SK-N-SH treated with all-trans-retinoic acid at 6 μM for 48 hours (cell line): ENCODE measurements around the gene KCNK3.

Experiments
- ATAC-seq: fragments of 200-7000 bp; cut with Tn5 transposase; 3 replicates; pipeline ENCODE4 v1.9.1; 2020; ENCODE audit warnings: mild to moderate bottlenecking, moderate library complexity
- ESRRG ChIP-seq: fragments of 250-450 bp; sonication (Bioruptor Pico); IDR thresholded peaks from 2 replicates; pipeline ENCODE4 v1.6.1; 2021; ENCODE audit warnings: mild to moderate bottlenecking
- GLIS3 ChIP-seq: fragments of 250-450 bp; sonication (Bioruptor Pico); IDR thresholded peaks from 2 replicates; pipeline ENCODE4 v1.5.0; 2020; ENCODE audit warnings: mild to moderate bottlenecking, moderate library complexity
- ISL1 ChIP-seq: fragments of 250-450 bp; sonication (Bioruptor Pico); IDR thresholded peaks from 2 replicates; pipeline ENCODE4 v2.1.2; 2022; ENCODE audit warnings: mild to moderate bottlenecking, moderate library complexity
- OSR1 ChIP-seq: fragments of 250-450 bp; sonication (Bioruptor Pico); IDR thresholded peaks from 2 replicates; pipeline ENCODE4 v1.8.0; 2022; ENCODE audit warnings: moderate library complexity, mild to moderate bottlenecking, inconsistent platforms
- PPARA ChIP-seq: fragments of 250-450 bp; sonication (Bioruptor Pico); IDR thresholded peaks from 2 replicates; pipeline ENCODE4 v1.5.0; 2020; ENCODE audit warnings: mild to moderate bottlenecking, borderline replicate concordance
- RARB ChIP-seq: fragments of 250-450 bp; sonication (Bioruptor Pico); IDR thresholded peaks from 2 replicates; pipeline ENCODE4 v1.8.0; 2021; ENCODE audit warnings: mild to moderate bottlenecking, moderate library complexity
- TOX ChIP-seq: fragments of 250-450 bp; sonication (Bioruptor Pico); IDR thresholded peaks from 2 replicates; pipeline ENCODE4 v1.8.0; 2021; ENCODE audit warnings: mild to moderate bottlenecking, moderate library complexity, borderline replicate concordance
- ZC3H10 ChIP-seq: fragments of 250-450 bp; sonication (Bioruptor Pico); IDR thresholded peaks from 2 replicates; pipeline ENCODE4 v1.5.1; 2021; ENCODE audit warnings: mild to moderate bottlenecking, moderate library complexity
- ZFP3 ChIP-seq: fragments of 250-450 bp; sonication (Bioruptor Pico); IDR thresholded peaks from 2 replicates; pipeline ENCODE4 v1.5.0; 2020; ENCODE audit warnings: mild to moderate bottlenecking, moderate library complexity
- ZFP30 ChIP-seq: fragments of 450-650 bp; formaldehyde crosslinking; IDR thresholded peaks from 2 replicates; pipeline ENCODE4 v1.5.0; 2022; ENCODE audit warnings: mild to moderate bottlenecking, moderate library complexity
- ZNF565 ChIP-seq: fragments of 450-650 bp; formaldehyde crosslinking; conservative IDR thresholded peaks from 2 replicates; pipeline ENCODE4 v1.5.0; 2020; ENCODE audit warnings: low read depth, mild to moderate bottlenecking, moderate library complexity
- ZNF70 ChIP-seq: fragments of 450-650 bp; formaldehyde crosslinking; IDR thresholded peaks from 2 replicates; pipeline ENCODE4 v1.5.0; 2020; ENCODE audit warnings: mild to moderate bottlenecking, moderate library complexity
- ZNF8 ChIP-seq: fragments of 450-650 bp; formaldehyde crosslinking; IDR thresholded peaks from 2 replicates; pipeline ENCODE4 v1.5.0; 2020; ENCODE audit warnings: mild to moderate bottlenecking, moderate library complexity
- TF ChIP-seq, protein P1 (sequence below): fragments of 250-450 bp; sonication (Bioruptor Pico); IDR thresholded peaks from 2 replicates; pipeline ENCODE4 v1.5.0; 2020; ENCODE audit warnings: mild to moderate bottlenecking, moderate library complexity
- TF ChIP-seq, protein P2 (sequence below): fragments of 250-450 bp; sonication (Bioruptor Pico); IDR thresholded peaks from 2 replicates; pipeline ENCODE4 v1.8.0; 2021; ENCODE audit warnings: low read depth, mild to moderate bottlenecking, moderate library complexity, borderline replicate concordance
- TF ChIP-seq, protein P3 (sequence below): fragments of 250-450 bp; sonication (Bioruptor Pico); IDR thresholded peaks from 2 replicates; pipeline ENCODE4 v1.5.1; 2020; ENCODE audit warnings: low read depth, mild to moderate bottlenecking, moderate library complexity
- TF ChIP-seq, protein P4 (sequence below): fragments of 250-450 bp; sonication (Bioruptor Pico); IDR thresholded peaks from 2 replicates; pipeline ENCODE4 v1.5.1; 2021; ENCODE audit warnings: mild to moderate bottlenecking, moderate library complexity
- TF ChIP-seq, protein P5 (sequence below): fragments of 250-450 bp; sonication (Bioruptor Pico); IDR thresholded peaks from 2 replicates; pipeline ENCODE4 v1.8.0; 2020; ENCODE audit warnings: mild to moderate bottlenecking, moderate library complexity, borderline replicate concordance

Gene KCNK3

DNA sequence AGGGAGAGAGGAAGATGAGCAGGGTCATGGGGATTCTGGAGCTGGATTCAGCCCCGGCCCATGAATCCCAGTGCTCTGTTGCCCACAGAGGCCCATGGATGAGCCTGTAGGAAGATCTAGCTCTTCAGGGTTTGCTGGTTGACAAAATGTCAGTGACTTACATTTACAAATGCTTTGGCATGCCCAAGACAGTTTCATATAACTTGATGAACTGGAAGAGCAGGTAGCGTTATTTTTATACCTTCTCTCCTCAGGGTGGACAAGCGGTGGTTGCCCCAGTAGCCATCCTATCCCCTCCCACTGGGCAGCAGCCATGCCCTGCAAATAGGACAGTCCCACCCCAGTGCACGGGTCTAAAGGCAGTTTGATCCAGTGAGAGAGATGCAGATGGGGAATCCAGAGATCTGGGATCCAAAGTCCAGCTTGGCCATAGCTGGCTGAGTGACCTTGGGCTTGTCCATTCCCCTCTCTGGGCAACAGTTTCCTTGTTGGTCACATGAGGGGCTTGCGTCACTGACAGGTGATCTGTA is 21.5 kb upstream of the KCNK3 start:
- no peak for ATAC-seq
- TF ChIP-seq, protein P1, sequence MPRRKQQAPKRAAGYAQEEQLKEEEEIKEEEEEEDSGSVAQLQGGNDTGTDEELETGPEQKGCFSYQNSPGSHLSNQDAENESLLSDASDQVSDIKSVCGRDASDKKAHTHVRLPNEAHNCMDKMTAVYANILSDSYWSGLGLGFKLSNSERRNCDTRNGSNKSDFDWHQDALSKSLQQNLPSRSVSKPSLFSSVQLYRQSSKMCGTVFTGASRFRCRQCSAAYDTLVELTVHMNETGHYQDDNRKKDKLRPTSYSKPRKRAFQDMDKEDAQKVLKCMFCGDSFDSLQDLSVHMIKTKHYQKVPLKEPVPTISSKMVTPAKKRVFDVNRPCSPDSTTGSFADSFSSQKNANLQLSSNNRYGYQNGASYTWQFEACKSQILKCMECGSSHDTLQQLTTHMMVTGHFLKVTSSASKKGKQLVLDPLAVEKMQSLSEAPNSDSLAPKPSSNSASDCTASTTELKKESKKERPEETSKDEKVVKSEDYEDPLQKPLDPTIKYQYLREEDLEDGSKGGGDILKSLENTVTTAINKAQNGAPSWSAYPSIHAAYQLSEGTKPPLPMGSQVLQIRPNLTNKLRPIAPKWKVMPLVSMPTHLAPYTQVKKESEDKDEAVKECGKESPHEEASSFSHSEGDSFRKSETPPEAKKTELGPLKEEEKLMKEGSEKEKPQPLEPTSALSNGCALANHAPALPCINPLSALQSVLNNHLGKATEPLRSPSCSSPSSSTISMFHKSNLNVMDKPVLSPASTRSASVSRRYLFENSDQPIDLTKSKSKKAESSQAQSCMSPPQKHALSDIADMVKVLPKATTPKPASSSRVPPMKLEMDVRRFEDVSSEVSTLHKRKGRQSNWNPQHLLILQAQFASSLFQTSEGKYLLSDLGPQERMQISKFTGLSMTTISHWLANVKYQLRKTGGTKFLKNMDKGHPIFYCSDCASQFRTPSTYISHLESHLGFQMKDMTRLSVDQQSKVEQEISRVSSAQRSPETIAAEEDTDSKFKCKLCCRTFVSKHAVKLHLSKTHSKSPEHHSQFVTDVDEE (CRISPR knock-in tag) = no peak
- TF ChIP-seq, protein P2, sequence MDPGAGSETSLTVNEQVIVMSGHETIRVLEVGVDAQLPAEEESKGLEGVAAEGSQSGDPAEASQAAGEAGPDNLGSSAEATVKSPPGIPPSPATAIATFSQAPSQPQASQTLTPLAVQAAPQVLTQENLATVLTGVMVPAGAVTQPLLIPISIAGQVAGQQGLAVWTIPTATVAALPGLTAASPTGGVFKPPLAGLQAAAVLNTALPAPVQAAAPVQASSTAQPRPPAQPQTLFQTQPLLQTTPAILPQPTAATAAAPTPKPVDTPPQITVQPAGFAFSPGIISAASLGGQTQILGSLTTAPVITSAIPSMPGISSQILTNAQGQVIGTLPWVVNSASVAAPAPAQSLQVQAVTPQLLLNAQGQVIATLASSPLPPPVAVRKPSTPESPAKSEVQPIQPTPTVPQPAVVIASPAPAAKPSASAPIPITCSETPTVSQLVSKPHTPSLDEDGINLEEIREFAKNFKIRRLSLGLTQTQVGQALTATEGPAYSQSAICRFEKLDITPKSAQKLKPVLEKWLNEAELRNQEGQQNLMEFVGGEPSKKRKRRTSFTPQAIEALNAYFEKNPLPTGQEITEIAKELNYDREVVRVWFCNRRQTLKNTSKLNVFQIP (CRISPR knock-in tag) = no peak
- TF ChIP-seq ZNF70 (CRISPR knock-in tag) (no peak), ISL1 (CRISPR knock-in tag) (no peak)

DNA sequence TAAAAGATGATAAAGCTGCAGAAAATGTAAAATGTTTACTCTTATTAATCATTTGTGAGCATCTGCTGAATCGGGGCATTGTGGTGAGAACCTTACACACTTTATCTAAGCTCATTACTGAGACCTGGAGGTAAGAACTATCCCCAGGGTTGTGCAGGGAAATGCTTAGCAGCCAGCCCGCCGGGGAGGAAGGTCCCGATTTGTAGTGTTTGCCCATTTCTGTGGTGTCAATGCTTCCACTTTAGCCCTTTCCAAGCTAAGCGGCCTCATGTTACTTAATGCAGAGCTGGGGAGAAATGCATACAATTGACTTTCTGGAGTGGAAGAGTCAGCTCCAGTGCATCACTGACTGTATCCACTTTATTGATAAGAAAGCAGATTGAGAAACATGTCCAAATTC is 20.8 kb upstream of the KCNK3 start:
- ATAC-seq = no peak
- no peak for TF ChIP-seq ZC3H10 (CRISPR knock-in tag)

DNA sequence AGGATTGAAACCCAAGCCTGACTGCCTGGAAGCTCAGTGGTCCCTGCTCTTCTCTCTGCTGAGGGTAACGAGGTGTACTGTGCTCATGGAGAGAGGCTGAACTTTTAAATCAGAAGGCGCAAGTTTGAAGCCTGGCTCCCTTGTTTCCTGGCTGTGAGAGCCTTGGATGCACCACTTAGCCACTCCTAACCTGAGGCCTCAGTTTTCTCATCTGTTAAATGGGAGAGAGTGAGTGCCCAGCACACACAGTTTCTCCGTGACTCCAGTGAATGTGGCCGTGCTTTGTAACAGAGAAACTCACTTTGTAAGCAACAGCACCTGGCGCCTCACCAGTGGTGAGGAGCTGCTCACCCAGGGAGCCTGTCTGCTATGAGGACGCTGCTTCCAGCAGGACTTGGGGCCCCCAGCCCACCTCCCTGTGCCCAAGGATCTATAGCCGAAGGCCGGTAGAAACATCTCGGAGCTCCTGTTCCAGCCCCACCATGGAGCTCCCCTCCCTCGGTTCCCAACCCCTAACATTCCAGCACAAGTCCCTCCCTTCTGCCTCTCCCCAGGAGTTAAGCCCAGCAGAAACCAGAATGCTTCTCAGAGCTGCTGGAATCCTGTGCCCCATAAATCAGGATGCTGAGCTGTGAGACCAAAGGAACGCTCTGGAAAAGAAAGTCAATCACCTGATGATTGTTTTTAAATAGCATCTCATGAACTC is 20.3 kb upstream of the KCNK3 start:
- TF ChIP-seq ESRRG (CRISPR knock-in tag) (no peak), PPARA (CRISPR knock-in tag) (no peak), RARB (CRISPR knock-in tag) (no peak), ZNF8 (CRISPR knock-in tag) (no peak), ZC3H10 (CRISPR knock-in tag) (no peak), OSR1 (no peak), ZFP3 (CRISPR knock-in tag) (no peak)
- TF ChIP-seq, protein P1 (CRISPR knock-in tag) = no peak
- TF ChIP-seq, protein P3, sequence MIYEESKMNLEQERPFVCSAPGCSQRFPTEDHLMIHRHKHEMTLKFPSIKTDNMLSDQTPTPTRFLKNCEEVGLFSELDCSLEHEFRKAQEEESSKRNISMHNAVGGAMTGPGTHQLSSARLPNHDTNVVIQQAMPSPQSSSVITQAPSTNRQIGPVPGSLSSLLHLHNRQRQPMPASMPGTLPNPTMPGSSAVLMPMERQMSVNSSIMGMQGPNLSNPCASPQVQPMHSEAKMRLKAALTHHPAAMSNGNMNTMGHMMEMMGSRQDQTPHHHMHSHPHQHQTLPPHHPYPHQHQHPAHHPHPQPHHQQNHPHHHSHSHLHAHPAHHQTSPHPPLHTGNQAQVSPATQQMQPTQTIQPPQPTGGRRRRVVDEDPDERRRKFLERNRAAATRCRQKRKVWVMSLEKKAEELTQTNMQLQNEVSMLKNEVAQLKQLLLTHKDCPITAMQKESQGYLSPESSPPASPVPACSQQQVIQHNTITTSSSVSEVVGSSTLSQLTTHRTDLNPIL (CRISPR knock-in tag) = no peak
- TF ChIP-seq, all 23 proteins: peak for 0
- no peak for ATAC-seq

DNA sequence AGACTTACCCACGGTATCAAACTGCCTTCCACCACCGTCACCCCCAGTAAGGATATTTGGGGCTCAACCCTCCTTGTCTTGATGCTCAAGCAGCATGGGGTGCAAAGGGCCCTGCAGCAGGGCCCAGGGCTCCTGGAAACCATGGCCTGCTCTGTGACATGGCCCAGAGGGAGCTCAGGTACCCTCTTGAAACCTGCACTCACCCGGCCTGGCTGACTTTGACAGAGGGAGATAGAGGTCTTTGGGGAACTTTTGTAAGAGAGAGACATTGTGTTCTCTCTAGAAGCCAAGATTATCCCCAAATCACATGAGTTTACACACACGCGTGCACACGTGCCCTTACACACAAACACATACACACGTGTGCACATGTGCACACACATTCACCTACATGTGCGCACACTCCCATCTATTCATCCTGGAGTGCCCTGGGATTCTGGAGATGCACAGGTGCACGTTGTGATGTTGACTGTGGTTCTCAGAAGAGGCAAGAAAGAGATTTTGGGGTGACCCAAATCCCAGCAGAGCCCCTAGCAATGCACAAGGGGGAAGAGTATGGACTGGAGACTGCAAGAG is 19.6 kb upstream of the KCNK3 start:
- no peak for ATAC-seq
- TF ChIP-seq, protein P4, sequence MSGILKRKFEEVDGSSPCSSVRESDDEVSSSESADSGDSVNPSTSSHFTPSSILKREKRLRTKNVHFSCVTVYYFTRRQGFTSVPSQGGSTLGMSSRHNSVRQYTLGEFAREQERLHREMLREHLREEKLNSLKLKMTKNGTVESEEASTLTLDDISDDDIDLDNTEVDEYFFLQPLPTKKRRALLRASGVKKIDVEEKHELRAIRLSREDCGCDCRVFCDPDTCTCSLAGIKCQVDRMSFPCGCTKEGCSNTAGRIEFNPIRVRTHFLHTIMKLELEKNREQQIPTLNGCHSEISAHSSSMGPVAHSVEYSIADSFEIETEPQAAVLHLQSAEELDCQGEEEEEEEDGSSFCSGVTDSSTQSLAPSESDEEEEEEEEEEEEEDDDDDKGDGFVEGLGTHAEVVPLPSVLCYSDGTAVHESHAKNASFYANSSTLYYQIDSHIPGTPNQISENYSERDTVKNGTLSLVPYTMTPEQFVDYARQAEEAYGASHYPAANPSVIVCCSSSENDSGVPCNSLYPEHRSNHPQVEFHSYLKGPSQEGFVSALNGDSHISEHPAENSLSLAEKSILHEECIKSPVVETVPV (CRISPR knock-in tag) = no peak
- TF ChIP-seq ZFP30 (CRISPR knock-in tag) = no peak
- TF ChIP-seq ZFP3 (CRISPR knock-in tag) = no peak
- TF ChIP-seq PPARA (CRISPR knock-in tag) = no peak
- TF ChIP-seq, protein P2 (CRISPR knock-in tag) = no peak
- TF ChIP-seq ESRRG (CRISPR knock-in tag) = no peak
- no peak for TF ChIP-seq ZNF70 (CRISPR knock-in tag)
- no peak for TF ChIP-seq ZNF565 (CRISPR knock-in tag)
- TF ChIP-seq, protein P3 (CRISPR knock-in tag) = no peak
- TF ChIP-seq, protein P5, sequence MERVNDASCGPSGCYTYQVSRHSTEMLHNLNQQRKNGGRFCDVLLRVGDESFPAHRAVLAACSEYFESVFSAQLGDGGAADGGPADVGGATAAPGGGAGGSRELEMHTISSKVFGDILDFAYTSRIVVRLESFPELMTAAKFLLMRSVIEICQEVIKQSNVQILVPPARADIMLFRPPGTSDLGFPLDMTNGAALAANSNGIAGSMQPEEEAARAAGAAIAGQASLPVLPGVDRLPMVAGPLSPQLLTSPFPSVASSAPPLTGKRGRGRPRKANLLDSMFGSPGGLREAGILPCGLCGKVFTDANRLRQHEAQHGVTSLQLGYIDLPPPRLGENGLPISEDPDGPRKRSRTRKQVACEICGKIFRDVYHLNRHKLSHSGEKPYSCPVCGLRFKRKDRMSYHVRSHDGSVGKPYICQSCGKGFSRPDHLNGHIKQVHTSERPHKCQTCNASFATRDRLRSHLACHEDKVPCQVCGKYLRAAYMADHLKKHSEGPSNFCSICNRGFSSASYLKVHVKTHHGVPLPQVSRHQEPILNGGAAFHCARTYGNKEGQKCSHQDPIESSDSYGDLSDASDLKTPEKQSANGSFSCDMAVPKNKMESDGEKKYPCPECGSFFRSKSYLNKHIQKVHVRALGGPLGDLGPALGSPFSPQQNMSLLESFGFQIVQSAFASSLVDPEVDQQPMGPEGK (CRISPR knock-in tag) = no peak
- TF ChIP-seq RARB (CRISPR knock-in tag) = no peak
- TF ChIP-seq TOX = no peak
- no peak for TF ChIP-seq GLIS3
- TF ChIP-seq OSR1 = no peak
- TF ChIP-seq ISL1 (CRISPR knock-in tag) = no peak
